Measurements from ENCODE around the gene REG3A. TPM values are rescaled to one million over a fixed set of nuclear protein-coding genes. Genes with fewer than 3 reads are reported as not detected.

REG3A gene
- total and polyA plus RNA-seq, 2 donors (not counting 1 experiment from before 2014, with no cell fraction given): not detected

- no peak for TF ChIP-seq EZH2 (IDR thresholded peaks at IDR 0.05; ENCODE audit: low read length, missing control alignments)
- TF ChIP-seq, protein P1, sequence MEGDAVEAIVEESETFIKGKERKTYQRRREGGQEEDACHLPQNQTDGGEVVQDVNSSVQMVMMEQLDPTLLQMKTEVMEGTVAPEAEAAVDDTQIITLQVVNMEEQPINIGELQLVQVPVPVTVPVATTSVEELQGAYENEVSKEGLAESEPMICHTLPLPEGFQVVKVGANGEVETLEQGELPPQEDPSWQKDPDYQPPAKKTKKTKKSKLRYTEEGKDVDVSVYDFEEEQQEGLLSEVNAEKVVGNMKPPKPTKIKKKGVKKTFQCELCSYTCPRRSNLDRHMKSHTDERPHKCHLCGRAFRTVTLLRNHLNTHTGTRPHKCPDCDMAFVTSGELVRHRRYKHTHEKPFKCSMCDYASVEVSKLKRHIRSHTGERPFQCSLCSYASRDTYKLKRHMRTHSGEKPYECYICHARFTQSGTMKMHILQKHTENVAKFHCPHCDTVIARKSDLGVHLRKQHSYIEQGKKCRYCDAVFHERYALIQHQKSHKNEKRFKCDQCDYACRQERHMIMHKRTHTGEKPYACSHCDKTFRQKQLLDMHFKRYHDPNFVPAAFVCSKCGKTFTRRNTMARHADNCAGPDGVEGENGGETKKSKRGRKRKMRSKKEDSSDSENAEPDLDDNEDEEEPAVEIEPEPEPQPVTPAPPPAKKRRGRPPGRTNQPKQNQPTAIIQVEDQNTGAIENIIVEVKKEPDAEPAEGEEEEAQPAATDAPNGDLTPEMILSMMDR (conservative IDR thresholded peaks at IDR 0.05 in 1 of 2, IDR thresholded peaks at IDR 0.05 in 1 of 2; ENCODE audit: low read depth in 1 of 2, low read length in 2 of 2): no peak
- no peaks in the 10 kb centered on the region for H3K4me1 ChIP-seq (ENCODE audit: control insufficient read depth, extremely low read depth, insufficient read depth, low read length)
- H3K27me3 ChIP-seq (ENCODE audit: control insufficient read depth, insufficient read depth, low read length): no peaks in the 10 kb centered on the region
- no peaks in the 10 kb centered on the region for H4K20me1 ChIP-seq (ENCODE audit: control insufficient read depth, extremely low read depth, insufficient read depth, low read length)
- H3K79me2 ChIP-seq (ENCODE audit: control insufficient read depth, insufficient read depth, low read length): no peaks in the 10 kb centered on the region
- no peak overlapping the region for H3K4me2 ChIP-seq (ENCODE audit: extremely low read depth, insufficient read depth, low read length)
- H2AFZ ChIP-seq (ENCODE audit: low read length): no peak overlapping the region
- no peak overlapping the region for H3K4me3 ChIP-seq (replicated peaks in 1 of 4; ENCODE audit: control extremely low read depth in 1 of 4, insufficient read depth in 1 of 4, low read depth in 3 of 4, low read length in 4 of 4)
- H3K9me3 ChIP-seq (ENCODE audit: control insufficient read depth, insufficient read depth, low read depth, low read length): no peaks in the 10 kb centered on the region
- H3K36me3 ChIP-seq (ENCODE audit: control insufficient read depth, insufficient read depth, low read length): no peaks in the 10 kb centered on the region
- H3K9ac ChIP-seq (ENCODE audit: insufficient read depth, low read length): no peak overlapping the region
- no peak for DNase-seq (ENCODE audit: low read depth in 2 of 2)
- no peak overlapping the region for H3K27ac ChIP-seq (ENCODE audit: insufficient read depth, low read length)
Measured at GRCh38 chr2:79180092-79180491, 20.5 kb upstream of the REG3A start.

DNA sequence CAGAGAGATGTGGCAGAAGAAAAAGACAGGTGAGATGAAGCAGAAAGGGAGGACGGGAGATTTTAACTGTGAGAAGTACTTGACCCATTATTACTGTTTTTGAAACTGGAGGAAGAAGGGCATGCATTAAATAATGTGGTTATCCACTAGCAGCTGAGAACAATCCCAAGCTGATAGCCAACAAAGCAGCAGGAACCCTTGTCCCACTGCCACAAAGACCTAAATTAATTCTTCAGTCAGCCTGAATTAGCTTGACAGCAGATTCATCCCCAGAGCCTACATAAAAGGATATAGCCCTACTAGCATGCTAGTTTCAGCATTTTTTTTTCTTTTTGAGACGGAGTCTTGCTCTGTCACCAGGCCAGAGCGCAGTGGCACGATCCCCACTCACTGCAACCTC lies 19.5 kb upstream of the REG3A start:
- TF ChIP-seq EZH2 (IDR thresholded peaks at IDR 0.05; ENCODE audit: low read length, missing control alignments): no peak
- TF ChIP-seq, protein P1 (conservative IDR thresholded peaks at IDR 0.05 in 1 of 2, IDR thresholded peaks at IDR 0.05 in 1 of 2; ENCODE audit: low read depth in 1 of 2, low read length in 2 of 2): no peak
- Histone ChIP-seq H3K9ac (ENCODE audit: insufficient read depth, low read length) (no peak overlapping the region), H3K27ac (ENCODE audit: insufficient read depth, low read length) (no peak overlapping the region), H3K36me3 (ENCODE audit: control insufficient read depth, insufficient read depth, low read length) (no peaks in the 10 kb centered on the region), H2AFZ (ENCODE audit: low read length) (no peak overlapping the region), H3K27me3 (ENCODE audit: control insufficient read depth, insufficient read depth, low read length) (no peaks in the 10 kb centered on the region), H3K79me2 (ENCODE audit: control insufficient read depth, insufficient read depth, low read length) (no peaks in the 10 kb centered on the region), H3K4me2 (ENCODE audit: extremely low read depth, insufficient read depth, low read length) (no peak overlapping the region), H4K20me1 (ENCODE audit: control insufficient read depth, extremely low read depth, insufficient read depth, low read length) (no peaks in the 10 kb centered on the region), H3K9me3 (ENCODE audit: control insufficient read depth, insufficient read depth, low read depth, low read length) (no peaks in the 10 kb centered on the region), H3K4me1 (ENCODE audit: control insufficient read depth, extremely low read depth, insufficient read depth, low read length) (no peaks in the 10 kb centered on the region), H3K4me3 (replicated peaks in 1 of 4; ENCODE audit: control extremely low read depth in 1 of 4, insufficient read depth in 1 of 4, low read depth in 3 of 4, low read length in 4 of 4) (no peak overlapping the region)
- no peak for DNase-seq (ENCODE audit: low read depth in 2 of 2)

- Histone ChIP-seq H4K20me1 (ENCODE audit: control insufficient read depth, extremely low read depth, insufficient read depth, low read length) (no peaks in the 10 kb centered on the region), H3K4me1 (ENCODE audit: control insufficient read depth, extremely low read depth, insufficient read depth, low read length) (no peaks in the 10 kb centered on the region), H3K4me3 (replicated peaks in 1 of 4; ENCODE audit: control extremely low read depth in 1 of 4, insufficient read depth in 1 of 4, low read depth in 3 of 4, low read length in 4 of 4) (no peak overlapping the region), H3K4me2 (ENCODE audit: extremely low read depth, insufficient read depth, low read length) (no peak overlapping the region), H3K79me2 (ENCODE audit: control insufficient read depth, insufficient read depth, low read length) (no peaks in the 10 kb centered on the region), H3K9me3 (ENCODE audit: control insufficient read depth, insufficient read depth, low read depth, low read length) (no peaks in the 10 kb centered on the region), H3K27ac (ENCODE audit: insufficient read depth, low read length) (no peak overlapping the region), H2AFZ (ENCODE audit: low read length) (no peak overlapping the region), H3K9ac (ENCODE audit: insufficient read depth, low read length) (no peak overlapping the region), H3K27me3 (ENCODE audit: control insufficient read depth, insufficient read depth, low read length) (no peaks in the 10 kb centered on the region), H3K36me3 (ENCODE audit: control insufficient read depth, insufficient read depth, low read length) (no peaks in the 10 kb centered on the region)
- no peak for TF ChIP-seq EZH2 (IDR thresholded peaks at IDR 0.05; ENCODE audit: low read length, missing control alignments)
- TF ChIP-seq, protein P1 (conservative IDR thresholded peaks at IDR 0.05 in 1 of 2, IDR thresholded peaks at IDR 0.05 in 1 of 2; ENCODE audit: low read depth in 1 of 2, low read length in 2 of 2): no peak
- no peak for DNase-seq (ENCODE audit: low read depth in 2 of 2)
Measured at GRCh38 chr2:79178076-79178674, 18.6 kb upstream of the REG3A start.

Measured in fibroblast of lung (primary cell).